GM11168 (cell line): ENCODE measurements around the gene KIAA2012.

Source experiments
- in situ Hi-C: fragments of 300-500 bp; cut with MboI; formaldehyde crosslinking; loops from one replicate; pipeline ENCODE4 v1.12.0; 2022; ENCODE audit warnings: low sequenced_read_pairs; ENCODE audit not compliant: unreplicated experiment

The KIAA2012 gene

GRCh38 chr2:202040079-202040844 lies 32.8 kb upstream of the KIAA2012 start:
- in situ Hi-C loops: no loop called here

DNA sequence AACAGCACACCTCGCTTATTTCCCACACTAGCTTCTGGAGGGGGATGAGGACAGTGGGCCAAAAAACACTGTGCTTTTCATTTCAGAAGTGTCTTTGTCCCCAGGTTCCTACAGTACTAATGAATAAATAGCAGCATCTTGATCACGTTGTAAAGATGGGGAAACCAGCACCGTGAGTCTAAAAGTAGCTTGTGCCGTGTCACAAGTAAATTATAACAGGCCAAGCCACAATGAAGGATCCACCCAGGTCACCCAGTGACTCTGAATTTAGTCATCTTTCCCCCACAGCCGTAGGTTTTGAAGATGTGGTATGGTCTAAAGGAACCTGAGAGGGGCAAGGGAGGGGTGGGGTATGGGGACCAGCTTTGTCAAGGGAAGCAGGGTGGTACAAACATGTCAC lies 30.6 kb upstream of the KIAA2012 start:
- in situ Hi-C loops: no loop called here

GRCh38 chr2:202043475-202043874 lies 29.6 kb upstream of the KIAA2012 start:
- in situ Hi-C loops: no loop called here

GRCh38 chr2:202044777-202045176 lies 28.3 kb upstream of the KIAA2012 start:
- in situ Hi-C loops: no loop called here

GRCh38 chr2:202046572-202046971 lies 26.5 kb upstream of the KIAA2012 start:
- in situ Hi-C loops: no loop called here

- in situ Hi-C loops: no loop called here
Measured at GRCh38 chr2:202049092-202049728, 23.8 kb upstream of the KIAA2012 start.

GRCh38 chr2:202049840-202050239 lies 23.2 kb upstream of the KIAA2012 start:
- in situ Hi-C loops: no loop called here

DNA sequence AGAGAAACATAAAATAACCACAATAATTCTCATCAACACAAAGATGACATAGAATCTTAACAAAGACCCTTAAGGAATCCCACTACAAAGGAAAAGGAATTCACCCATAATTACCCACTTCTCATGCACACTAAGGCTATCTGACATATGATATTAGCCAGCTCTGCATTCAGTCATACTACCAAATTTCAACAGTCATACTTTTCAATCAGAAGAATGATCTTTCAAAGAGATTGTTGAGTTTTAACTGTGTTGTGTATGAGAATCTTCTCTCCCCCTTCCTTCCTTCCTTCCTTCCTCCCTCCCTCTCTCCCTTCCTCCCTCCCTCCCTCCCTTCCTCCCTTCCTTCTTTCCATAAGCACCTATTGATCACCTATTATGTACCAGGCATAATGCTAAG lies 22.4 kb upstream of the KIAA2012 start:
- in situ Hi-C loops: no loop called here

DNA sequence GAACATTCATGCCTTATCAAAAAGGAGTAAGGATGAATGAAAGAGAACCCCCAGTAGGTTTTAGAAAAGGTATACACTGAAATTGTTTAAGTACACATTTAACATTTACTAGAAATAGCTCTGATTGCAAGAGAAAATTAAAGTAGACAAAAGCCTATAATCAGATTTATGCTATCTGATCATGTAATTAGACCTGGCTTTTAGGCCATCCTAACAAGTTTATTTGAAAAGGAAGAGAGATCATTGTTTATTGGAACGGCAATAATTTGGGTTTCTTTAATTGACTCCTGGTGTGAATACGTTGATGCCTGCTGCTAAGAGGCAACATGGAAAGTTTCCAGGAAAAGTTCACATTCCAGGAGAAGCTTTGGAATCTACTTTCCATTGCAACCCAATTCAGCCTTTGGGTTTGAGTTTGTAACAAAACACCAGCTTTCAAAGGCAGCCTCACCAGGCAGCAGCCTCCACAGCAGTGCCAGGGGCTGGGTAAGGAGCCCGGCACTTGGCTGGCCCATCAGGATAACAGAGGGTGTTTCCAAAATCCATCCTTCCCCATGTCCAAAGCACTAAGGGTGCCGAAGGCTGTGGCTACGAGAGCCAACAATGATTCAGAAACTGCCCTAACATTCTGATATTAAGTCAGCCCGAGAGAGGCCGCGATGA lies 21.4 kb upstream of the KIAA2012 start:
- in situ Hi-C loops: no loop called here

DNA sequence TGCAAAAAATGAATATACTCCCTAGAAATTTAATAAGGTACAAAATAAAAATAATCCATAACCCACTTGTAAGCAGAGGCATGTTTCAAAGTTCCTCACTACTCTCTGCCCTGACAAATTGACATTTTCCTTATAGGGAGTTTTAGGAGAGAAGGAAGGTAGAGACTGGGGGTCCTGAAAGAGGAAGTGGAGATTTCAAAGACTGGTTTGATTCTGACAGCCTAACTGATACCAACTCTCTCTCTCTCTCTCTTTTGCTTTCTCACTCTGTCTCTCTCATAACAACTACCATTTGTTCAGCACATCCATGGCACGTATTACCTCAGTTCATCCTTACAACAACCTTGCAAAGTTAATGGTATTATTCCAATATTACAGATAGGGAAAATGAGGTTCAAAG lies 20.8 kb upstream of the KIAA2012 start:
- in situ Hi-C loops: no loop called here

DNA sequence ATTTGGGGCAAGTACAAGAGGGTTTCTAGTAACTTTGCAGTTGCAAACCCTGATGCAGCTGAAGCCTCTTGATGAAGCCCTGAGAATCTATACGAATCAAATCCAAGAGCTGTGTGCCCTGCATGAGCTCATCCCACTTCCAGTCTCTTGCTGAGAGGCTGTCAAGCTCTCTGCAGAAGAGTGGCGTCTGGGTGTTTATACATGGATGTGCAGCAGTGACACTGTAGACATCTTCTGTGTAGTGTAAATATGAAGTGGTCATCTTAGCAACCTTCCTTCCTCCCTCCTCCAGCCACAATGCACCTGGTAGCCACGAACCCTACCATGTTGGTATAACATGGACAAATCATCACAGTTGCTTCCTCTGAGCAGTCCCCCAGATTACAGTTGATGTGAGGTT lies 18.4 kb upstream of the KIAA2012 start:
- in situ Hi-C loops: no loop called here

DNA sequence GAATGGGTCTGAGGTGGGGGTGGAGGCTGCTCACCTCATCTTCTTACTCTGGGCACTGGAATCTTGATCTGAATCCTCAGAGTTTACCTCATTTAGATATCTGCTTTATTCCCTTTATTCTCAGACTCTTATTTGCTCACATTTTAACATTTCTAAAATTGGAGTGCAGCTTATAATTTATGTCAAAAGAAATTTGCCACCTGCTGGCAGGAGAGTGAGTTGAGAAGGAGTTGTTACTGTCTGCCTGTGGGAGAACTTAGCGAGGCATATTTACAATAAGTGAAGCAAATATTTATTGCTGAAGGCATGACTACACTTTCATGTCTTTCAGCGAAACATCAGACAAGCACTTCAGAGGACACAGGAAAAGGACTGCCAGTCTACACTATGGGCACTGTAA lies 16.4 kb upstream of the KIAA2012 start:
- in situ Hi-C loops: no loop called here

DNA sequence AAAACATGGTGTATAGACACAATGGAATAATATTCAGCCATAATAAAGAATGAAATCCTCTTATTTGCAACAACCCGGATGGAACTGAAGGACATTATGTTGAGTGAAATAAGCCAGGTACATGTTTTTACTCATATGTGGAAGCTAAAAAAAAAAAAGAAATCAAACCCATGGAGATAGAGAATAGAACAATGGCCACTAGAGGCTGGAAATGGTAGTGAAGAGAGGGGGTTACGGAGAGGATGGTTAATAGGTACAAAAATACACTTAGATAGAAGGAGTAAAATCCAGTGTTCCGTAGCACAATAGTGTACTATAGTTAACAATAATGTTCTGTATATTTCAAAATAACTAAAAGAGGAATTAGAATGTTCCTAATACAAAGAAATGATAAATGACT lies 12.8 kb upstream of the KIAA2012 start:
- in situ Hi-C loops: loop anchor here (10.0 kb wide), 1 partner anchor 1245 kb away; no protein-coding TSS in a partner anchor

- in situ Hi-C loops: loop anchor here (10.0 kb wide), 1 partner anchor 1243 kb away; no protein-coding TSS in a partner anchor
Measured at GRCh38 chr2:202061695-202062094, 11.4 kb upstream of the KIAA2012 start.

DNA sequence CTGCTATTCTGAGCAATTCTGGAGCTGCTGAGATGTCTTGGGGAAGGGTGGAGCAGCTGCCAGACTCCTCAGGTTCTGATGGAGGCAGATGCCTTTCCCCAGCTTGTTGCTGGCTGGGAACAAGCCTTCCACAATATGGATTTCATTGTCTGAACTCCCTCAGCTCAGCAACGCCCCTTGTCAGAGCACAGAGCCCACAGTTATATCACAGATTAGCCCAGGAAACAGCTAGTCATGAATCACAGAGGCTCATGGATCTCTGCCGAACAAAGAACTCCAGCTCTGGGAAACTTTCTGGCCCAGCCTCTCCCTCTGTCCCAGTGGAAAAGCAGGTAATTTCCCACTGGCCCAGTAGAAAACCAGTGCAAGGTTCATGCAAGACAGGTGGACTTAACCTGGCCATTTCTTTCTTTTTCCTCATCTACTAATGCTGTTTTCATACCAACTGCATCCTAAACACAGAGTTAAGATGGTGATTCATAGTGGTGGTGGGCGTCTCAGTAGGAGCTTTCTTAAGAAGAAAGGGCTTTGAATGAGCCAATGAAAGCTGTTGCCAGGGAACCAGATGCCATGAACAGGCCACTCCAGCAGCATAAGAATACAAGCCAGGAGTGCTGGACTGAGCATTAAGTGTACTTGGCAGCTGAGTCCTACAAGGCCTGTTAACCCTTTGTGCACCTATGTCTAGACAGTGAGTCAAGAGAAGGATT lies 8.7 kb upstream of the KIAA2012 start:
- in situ Hi-C loops: loop anchor here (10.0 kb wide), 1 partner anchor 1240 kb away; no protein-coding TSS in a partner anchor

DNA sequence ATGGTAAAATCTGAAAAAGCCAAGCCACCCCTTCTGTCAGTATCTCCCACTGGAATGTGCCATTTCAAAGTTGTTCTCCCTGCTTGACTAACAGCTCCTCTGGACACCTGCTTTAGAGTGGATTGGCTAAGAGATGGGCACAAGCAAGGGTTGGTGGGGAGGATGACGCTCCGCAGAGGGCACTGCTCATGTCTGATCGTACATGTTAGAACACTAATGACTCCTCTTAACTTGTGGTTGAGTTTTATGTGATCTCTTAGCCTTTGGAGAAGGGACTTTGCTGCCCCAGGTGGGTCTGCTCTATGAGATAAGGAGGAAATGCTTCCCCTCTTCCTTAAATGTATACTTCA lies 8.2 kb upstream of the KIAA2012 start:
- in situ Hi-C loops: loop anchor here (10.0 kb wide), 1 partner anchor 1240 kb away; no protein-coding TSS in a partner anchor

DNA sequence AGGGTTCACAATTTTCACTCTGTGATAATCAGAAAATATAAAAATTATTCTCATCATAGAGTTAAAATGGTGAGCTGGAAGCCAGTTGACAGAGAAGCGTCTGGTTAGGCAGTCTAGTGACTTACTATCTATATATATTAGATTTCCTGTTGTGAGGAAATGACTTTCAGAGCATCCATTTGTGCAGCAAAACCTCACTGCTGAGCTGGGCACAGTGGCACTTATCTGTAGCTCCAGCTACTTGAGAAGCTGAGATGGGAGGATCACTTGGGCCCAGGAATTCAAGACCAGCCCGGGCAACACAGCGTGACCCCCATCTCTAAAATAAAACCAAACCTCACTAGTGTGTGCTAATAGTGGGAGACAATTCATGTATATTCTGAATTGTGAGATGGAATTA lies 7.2 kb upstream of the KIAA2012 start:
- in situ Hi-C loops: loop anchor here (10.0 kb wide), 1 partner anchor 1239 kb away; no protein-coding TSS in a partner anchor

GRCh38 chr2:202066875-202067274 lies 6.2 kb upstream of the KIAA2012 start:
- in situ Hi-C loops: loop anchor here (10.0 kb wide), 1 partner anchor 1238 kb away; no protein-coding TSS in a partner anchor

- in situ Hi-C loops: loop anchor here (10.0 kb wide), 1 partner anchor 1237 kb away; no protein-coding TSS in a partner anchor
Measured at GRCh38 chr2:202067589-202067988, 5.5 kb upstream of the KIAA2012 start.
